ENCODE data around the gene ESYT2.

The ESYT2 gene

GRCh38 chr7:158837790-158838637 is 8.7 kb upstream of the ESYT2 start:
- no peak overlapping the region for H3K27ac Mint-ChIP-seq
- peaks cover 27% of the 10 kb centered on the region for H3K4me1 Mint-ChIP-seq
- no peak for TF ChIP-seq CTCF (IDR thresholded peaks at IDR 0.05)
- peaks cover 10% of the 10 kb centered on the region for H3K27me3 Mint-ChIP-seq (ENCODE audit: low read depth, poor library complexity)
- no peak overlapping the region for H3K4me3 Mint-ChIP-seq
- DNase-seq, result no peak
- peaks cover 14% of the 10 kb centered on the region for H3K9me3 Mint-ChIP-seq
- H3K36me3 Mint-ChIP-seq (ENCODE audit: low read depth), result peaks cover 5% of the 10 kb centered on the region

- no peak overlapping the region for H3K27ac Mint-ChIP-seq
- H3K36me3 Mint-ChIP-seq (ENCODE audit: low read depth), result peaks cover 5% of the 10 kb centered on the region
- TF ChIP-seq CTCF (IDR thresholded peaks at IDR 0.05), result no peak
- peaks cover 19% of the 10 kb centered on the region for H3K27me3 Mint-ChIP-seq (ENCODE audit: low read depth, poor library complexity)
- no peak for DNase-seq
- H3K4me3 Mint-ChIP-seq, result no peak overlapping the region
- peaks cover 33% of the 10 kb centered on the region for H3K4me1 Mint-ChIP-seq
- peaks cover 14% of the 10 kb centered on the region for H3K9me3 Mint-ChIP-seq
Observed at GRCh38 chr7:158836692-158837091, 7.4 kb upstream of the ESYT2 start.

- no peak for DNase-seq
- peak overlapping the region; percentile 4 for H3K27ac Mint-ChIP-seq
- peak overlapping the region; percentile 22 for H3K4me3 Mint-ChIP-seq
- peaks cover 27% of the 10 kb centered on the region for H3K27me3 Mint-ChIP-seq (ENCODE audit: low read depth, poor library complexity)
- H3K4me1 Mint-ChIP-seq, result peaks cover 38% of the 10 kb centered on the region
- peaks cover 14% of the 10 kb centered on the region for H3K9me3 Mint-ChIP-seq
- peaks cover 5% of the 10 kb centered on the region for H3K36me3 Mint-ChIP-seq (ENCODE audit: low read depth)
- no peak for TF ChIP-seq CTCF (IDR thresholded peaks at IDR 0.05)
Observed at GRCh38 chr7:158834878-158835784, 5.8 kb upstream of the ESYT2 start.

GRCh38 chr7:158832994-158833393 is 3.7 kb upstream of the ESYT2 start:
- no peak for DNase-seq
- peaks cover 14% of the 10 kb centered on the region for H3K9me3 Mint-ChIP-seq
- peaks cover 40% of the 10 kb centered on the region for H3K4me1 Mint-ChIP-seq
- H3K4me3 Mint-ChIP-seq, result no peak overlapping the region
- no peak overlapping the region for H3K27ac Mint-ChIP-seq
- H3K27me3 Mint-ChIP-seq (ENCODE audit: low read depth, poor library complexity), result peaks cover 27% of the 10 kb centered on the region
- no peak for TF ChIP-seq CTCF (IDR thresholded peaks at IDR 0.05)
- peaks cover 5% of the 10 kb centered on the region for H3K36me3 Mint-ChIP-seq (ENCODE audit: low read depth)

- H3K9me3 Mint-ChIP-seq, result peaks cover 11% of the 10 kb centered on the region
- peak overlapping the region; percentile 63 for H3K4me3 Mint-ChIP-seq
- H3K27me3 Mint-ChIP-seq (ENCODE audit: low read depth, poor library complexity), result peaks cover 21% of the 10 kb centered on the region
- no peak for TF ChIP-seq CTCF (IDR thresholded peaks at IDR 0.05)
- H3K4me1 Mint-ChIP-seq, result peaks cover 50% of the 10 kb centered on the region
- no peak for DNase-seq
- peaks cover 9% of the 10 kb centered on the region for H3K36me3 Mint-ChIP-seq (ENCODE audit: low read depth)
- no peak overlapping the region for H3K27ac Mint-ChIP-seq
Observed at GRCh38 chr7:158831738-158832091, 2.4 kb upstream of the ESYT2 start.

Measured in nephron progenitor cell (in vitro differentiated cells).